ENCODE data around the gene PAX9.

GRCh38 chr14:36658123-36659009 lies 3.3 kb upstream of the PAX9 start:
- TF ChIP-seq FOXA1 (IDR thresholded peaks at IDR 0.05) (no peak), TARDBP (IDR thresholded peaks at IDR 0.05) (no peak), FOXM1 (IDR thresholded peaks at IDR 0.05; ENCODE audit: borderline replicate concordance) (no peak), ELF4 (IDR thresholded peaks at IDR 0.05) (no peak), BHLHE40 (IDR thresholded peaks at IDR 0.05; ENCODE audit: borderline replicate concordance) (no peak), HDGF (IDR thresholded peaks at IDR 0.05; ENCODE audit: borderline replicate concordance) (no peak), ZNF384 (IDR thresholded peaks at IDR 0.05) (no peak)

Data from HEK293T (cell line).